GM15510 (cell line): ENCODE data around the gene CNN2.

Experiments
- POLR2A ChIP-seq: IDR thresholded peaks from 3 replicates; pipeline ENCODE4 v1.6.1; 2011; ENCODE audit warnings: borderline replicate concordance; ENCODE audit not compliant: insufficient read length; ENCODE audit errors: extremely low read depth

The CNN2 gene

DNA sequence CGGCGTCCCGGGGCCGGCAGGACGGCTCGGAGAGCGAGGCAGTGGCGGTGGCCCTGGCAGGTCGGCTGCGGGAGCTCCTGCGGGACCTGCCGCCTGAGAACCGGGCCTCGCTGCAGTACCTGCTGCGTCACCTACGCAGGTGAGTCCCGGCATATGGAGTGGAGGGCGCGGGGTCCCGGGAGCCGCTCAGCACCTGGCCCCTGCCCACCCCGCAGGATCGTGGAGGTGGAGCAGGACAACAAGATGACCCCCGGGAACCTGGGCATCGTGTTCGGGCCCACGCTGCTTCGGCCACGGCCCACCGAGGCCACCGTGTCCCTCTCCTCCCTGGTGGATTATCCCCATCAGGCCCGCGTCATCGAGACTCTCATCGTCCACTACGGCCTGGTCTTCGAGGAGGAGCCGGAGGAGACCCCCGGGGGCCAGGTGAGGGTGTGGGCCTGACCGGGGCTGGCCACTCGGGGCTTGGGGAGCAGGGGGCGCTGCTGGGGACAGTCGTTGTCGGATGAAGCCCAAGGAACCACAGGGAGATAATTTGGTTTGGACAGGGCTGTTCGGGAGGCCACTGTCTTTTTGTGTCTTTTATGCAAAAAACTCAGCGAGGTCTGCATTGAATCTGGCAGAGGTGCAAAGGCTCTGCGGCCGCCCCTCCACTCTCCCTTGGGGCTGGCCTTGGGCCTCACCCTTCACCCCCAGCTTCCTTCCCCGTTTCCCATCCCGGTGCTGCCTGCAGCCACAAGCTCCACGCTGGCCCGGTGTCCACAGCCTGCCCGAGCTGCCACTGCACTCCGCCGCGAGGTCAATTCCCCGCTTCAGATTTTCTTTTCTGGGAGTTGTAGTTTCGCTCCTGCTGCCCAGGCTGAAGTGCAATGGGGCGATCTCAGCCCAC, 56.8 kb downstream of the CNN2 start:
- TF ChIP-seq POLR2A: no peak

- no peak for TF ChIP-seq POLR2A
Measured at GRCh38 chr19:1084024-1084868, 57.8 kb downstream of the CNN2 start.

DNA sequence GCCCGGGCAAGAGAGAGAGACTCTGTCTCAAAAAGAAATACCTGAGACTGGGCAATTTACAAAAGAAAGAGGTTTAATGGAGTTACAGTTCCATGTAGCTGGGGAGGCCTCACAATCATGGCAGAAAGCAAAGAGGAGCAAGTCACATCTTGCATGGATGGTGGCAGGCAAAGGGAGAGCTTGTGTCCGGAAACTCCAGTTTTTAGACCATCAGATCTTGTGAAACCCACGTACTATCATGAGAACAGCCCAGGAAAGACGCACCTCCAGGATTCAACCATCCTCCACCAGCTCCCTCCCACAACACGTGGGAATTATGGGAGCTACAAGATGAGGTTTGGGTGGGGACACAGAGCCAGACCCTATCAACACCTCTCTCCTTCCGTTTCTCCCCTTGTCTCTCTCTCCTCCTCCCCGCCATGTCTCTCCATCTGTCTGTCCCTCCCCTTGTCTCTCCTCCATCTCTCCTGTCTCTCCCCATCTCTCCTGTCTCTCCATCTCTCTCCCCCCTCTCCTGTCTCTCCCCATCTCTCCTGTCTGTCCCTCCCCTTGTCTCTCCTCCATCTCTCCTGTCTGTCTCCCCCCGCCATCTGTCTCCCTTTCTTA, 58.7 kb downstream of the CNN2 start:
- no peak for TF ChIP-seq POLR2A

GRCh38 chr19:1085676-1086442, 59.5 kb downstream of the CNN2 start:
- TF ChIP-seq POLR2A: peak; percentile 20

- TF ChIP-seq POLR2A: no peak
Measured at GRCh38 chr19:1086613-1087012, 60.2 kb downstream of the CNN2 start.

GRCh38 chr19:1087813-1088415, 61.5 kb downstream of the CNN2 start:
- peak; percentile 14 for TF ChIP-seq POLR2A

- peak; percentile 36 for TF ChIP-seq POLR2A
Measured at GRCh38 chr19:1088416-1089010, 62.1 kb downstream of the CNN2 start.
